ENCODE data around the gene SLC22A9. TPM values are rescaled to one million over a fixed set of nuclear protein-coding genes. Genes with fewer than 3 reads are reported as not detected.

The SLC22A9 gene
- total RNA-seq, 1 experiment from 2014 or later, result not detected

- no peak overlapping the region for H3K4ac ChIP-seq (ENCODE audit: low read depth, low read length)
- no peaks in the 10 kb centered on the region for H3K79me1 ChIP-seq (ENCODE audit: insufficient read depth, low read depth, low read length, poor library complexity, severe bottlenecking)
- H3K9ac ChIP-seq (ENCODE audit: extremely low read depth, insufficient read length, low read length), result no peak overlapping the region
- no peak overlapping the region for H3K27ac ChIP-seq (ENCODE audit: insufficient read length, low read depth, low read length)
- peaks cover 11% of the 10 kb centered on the region for H3K9me3 ChIP-seq (ENCODE audit: control insufficient read depth, low read depth, low read length)
- peaks cover 20 to 23% of the 10 kb centered on the region in 2 experiments for H3K9me3 Mint-ChIP-seq
- no peaks in the 10 kb centered on the region for H4K20me1 ChIP-seq (ENCODE audit: control insufficient read depth, insufficient read depth, insufficient read length)
- H2AK5ac ChIP-seq (ENCODE audit: insufficient read length, low read length), result no peak overlapping the region
- H2BK5ac ChIP-seq (ENCODE audit: insufficient read length, low read length), result no peak overlapping the region
- H2BK15ac ChIP-seq (ENCODE audit: low read depth, low read length), result no peak overlapping the region
- peaks cover 6 to 16% (median 12%) of the 10 kb centered on the region in 3 experiments for H3K36me3 Mint-ChIP-seq (ENCODE audit: insufficient read depth in 1 of 3, low read depth in 3 of 3)
- no peak overlapping the region for H3K27ac Mint-ChIP-seq
- H2BK120ac ChIP-seq (ENCODE audit: low read depth, low read length, poor library complexity, severe bottlenecking), result no peak overlapping the region
- H3K4me3 Mint-ChIP-seq, result no peak overlapping the region
- H3K27me3 ChIP-seq (ENCODE audit: insufficient read depth, low read length), result no peaks in the 10 kb centered on the region
- H2BK12ac ChIP-seq (ENCODE audit: insufficient read length, low read depth, low read length), result no peak overlapping the region
- H3K4me1 ChIP-seq (ENCODE audit: insufficient read depth, low read length), result no peaks in the 10 kb centered on the region
- no peak overlapping the region for H4K5ac ChIP-seq (ENCODE audit: insufficient read length, low read depth, low read length)
- no peak overlapping the region for H3K56ac ChIP-seq (ENCODE audit: insufficient read length, low read depth, low read length)
- H3T11ph ChIP-seq (ENCODE audit: low read length), result no peak overlapping the region
- no peak overlapping the region for H4K8ac ChIP-seq (replicated peaks; ENCODE audit: insufficient read length, low read depth, low read length)
- H3K4me1 Mint-ChIP-seq, result peaks cover 7 to 8% of the 10 kb centered on the region in 2 experiments
- H3K18ac ChIP-seq (ENCODE audit: insufficient read length, low read depth, low read length), result no peak overlapping the region
- H3K23ac ChIP-seq (ENCODE audit: insufficient read length, low read depth, low read length), result no peak overlapping the region
- no CpG with 5 or more reads among the region's 2 CpGs for WGBS (ENCODE audit: extremely low coverage, insufficient read length, low lambda C conversion rate)
- no peak for TF ChIP-seq CTCF (conservative IDR thresholded peaks at IDR 0.05)
- no peak overlapping the region for H3K4me2 ChIP-seq (ENCODE audit: insufficient read depth, insufficient read length, low read length)
- no peak for DNase-seq
- no peak overlapping the region for H2AFZ ChIP-seq (ENCODE audit: low read length)
- no peak overlapping the region for H2BK20ac ChIP-seq (ENCODE audit: low read depth, low read length, poor library complexity, severe bottlenecking)
- no peak overlapping the region for H3K14ac ChIP-seq (ENCODE audit: insufficient read depth, low read length)
- no peak overlapping the region for H4K91ac ChIP-seq (ENCODE audit: insufficient read length, low read depth, low read length)
- H3K27me3 Mint-ChIP-seq (ENCODE audit: low read depth), result peaks cover 3% of the 10 kb centered on the region; the same call in 1 of the 2 replicates
- H3K79me2 ChIP-seq (ENCODE audit: insufficient read depth, low read length), result no peaks in the 10 kb centered on the region
- H3K23me2 ChIP-seq (ENCODE audit: insufficient read length, low read depth, low read length, poor library complexity, severe bottlenecking), result no peaks in the 10 kb centered on the region
Measured at GRCh38 chr11:63417174-63417852, 47.7 kb downstream of the SLC22A9 start.
